CD1c-positive myeloid dendritic cell (primary cell): ENCODE results near the gene LIPI.
"Not testable (repeated sequence)": the region's sequence is repeated elsewhere in the genome, so short reads cannot be mapped to it uniquely, and the experiment has no call there.

Experiments used
- DNase-seq: peaks from one replicate; pipeline ENCODE4 v3.0.0-alpha.2; 2016; ENCODE audit errors: extremely low spot score

Gene LIPI

DNA sequence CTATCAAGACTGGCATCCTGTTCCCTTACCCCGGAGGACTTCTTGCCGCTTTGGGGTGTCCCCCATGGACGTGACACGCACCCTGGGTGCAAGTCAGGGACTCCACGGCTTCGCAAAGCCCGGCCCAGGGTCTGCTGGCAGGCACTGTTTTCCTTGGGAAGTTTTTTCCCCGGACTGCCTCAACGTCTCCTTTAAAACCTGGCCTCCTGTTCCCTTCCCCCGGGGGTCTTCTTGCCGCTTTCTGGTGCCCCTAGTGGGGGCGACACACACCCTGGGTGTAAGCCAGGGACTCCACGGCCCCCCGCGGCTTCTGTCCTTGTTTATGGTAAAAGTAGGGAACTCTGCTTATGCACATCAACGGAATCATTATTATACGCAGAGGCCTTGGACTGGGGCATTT lies 136.6 kb downstream of the LIPI start:
- no peak for DNase-seq

DNA sequence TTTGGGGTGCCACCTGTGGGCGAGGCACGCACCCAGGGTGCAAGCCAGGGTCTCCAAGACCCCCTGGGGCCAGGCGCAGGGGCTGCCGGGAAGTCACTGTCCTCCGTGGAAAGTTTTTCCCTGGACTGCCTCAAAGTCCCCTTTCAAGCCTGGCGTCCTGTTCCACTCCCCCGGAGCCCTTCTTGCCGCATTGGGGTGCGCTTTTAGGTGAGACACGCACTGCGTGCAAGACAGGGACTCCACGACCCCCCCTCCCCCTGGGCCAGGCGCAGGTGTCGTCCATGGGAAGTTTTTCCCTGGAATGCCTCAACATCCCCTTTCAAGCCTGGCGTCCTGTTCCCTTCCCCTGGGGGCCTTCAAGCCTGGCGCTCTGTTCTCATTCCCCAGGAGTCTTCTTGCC lies 137.1 kb downstream of the LIPI start:
- DNase-seq = no peak

DNA sequence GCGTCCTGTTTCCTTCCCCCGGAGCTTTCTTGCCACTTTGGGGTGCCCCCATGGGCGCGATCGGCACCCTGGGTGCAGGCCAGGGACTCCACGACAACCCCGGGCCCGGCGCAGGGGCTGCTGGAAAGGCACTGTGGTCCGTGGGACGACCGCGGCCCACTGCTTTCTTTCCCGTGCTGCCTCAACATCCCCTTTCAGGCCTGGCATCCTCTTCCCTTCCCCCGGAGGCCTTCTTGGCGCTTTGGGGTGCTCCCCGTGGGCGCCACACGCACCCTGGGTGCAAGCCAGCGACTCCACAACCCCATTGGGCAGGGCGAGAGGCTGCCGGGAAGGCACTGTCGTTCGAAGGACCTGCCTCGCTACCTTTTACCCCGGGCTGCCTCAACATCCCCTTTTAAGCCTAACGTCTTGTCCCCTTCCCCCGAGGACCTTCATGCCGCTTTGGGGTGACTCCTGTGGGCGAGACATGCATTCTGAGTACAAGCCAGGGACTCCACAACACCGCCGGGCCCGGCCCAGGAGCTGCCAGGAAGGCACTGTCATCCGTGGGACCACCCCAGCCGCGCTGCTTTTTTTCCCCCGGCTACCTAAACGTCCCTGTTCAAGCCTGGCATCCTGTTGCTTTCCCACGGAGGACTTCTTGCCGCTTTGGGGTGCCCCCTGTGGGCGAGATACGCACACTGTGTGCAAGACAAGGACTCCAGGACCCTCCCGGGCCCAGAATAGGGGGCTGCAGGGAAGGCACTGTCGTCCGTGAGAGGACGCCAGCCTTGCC lies 137.8 kb downstream of the LIPI start:
- no peak for DNase-seq

DNA sequence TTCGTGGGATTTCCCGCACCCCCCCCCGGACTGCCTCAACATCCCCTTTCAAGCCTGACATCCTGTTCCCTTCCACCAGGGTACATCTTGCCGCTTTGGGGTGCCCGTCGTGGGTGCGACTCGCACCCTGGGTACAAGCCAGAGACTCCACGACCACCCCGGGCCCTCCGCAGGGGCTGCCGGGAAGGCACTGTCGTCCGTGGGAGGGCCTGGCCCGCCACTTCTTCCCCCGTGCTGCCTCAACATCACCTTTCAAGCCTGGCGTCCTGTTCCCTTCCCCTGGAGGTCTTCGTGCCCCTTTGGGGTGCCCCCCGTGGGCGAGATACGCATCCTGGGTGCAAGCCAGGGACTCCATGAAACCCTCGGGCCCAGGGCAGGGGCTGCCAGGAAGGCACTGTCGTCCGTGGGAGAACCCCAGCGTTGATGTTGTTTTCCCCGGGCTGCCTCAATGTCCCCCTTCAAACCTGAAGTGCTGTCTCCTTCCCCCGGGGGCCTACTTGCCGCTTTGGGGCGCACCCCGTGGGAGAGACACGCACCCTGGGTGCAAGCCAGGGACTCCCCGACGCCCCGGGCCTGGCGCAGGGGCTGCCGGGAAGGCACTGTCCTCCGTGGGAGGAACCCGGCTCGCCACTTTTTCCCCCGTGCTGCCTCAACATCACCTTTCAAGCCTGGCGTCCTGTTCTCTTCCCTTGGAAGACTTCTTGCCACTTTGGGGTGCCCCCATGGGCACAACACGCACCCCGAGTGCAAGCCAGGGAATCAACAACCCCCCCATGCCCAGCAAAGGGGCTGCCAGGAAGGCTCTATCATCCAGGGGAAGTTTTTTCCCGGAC lies 138.6 kb downstream of the LIPI start:
- DNase-seq = no peak

DNA sequence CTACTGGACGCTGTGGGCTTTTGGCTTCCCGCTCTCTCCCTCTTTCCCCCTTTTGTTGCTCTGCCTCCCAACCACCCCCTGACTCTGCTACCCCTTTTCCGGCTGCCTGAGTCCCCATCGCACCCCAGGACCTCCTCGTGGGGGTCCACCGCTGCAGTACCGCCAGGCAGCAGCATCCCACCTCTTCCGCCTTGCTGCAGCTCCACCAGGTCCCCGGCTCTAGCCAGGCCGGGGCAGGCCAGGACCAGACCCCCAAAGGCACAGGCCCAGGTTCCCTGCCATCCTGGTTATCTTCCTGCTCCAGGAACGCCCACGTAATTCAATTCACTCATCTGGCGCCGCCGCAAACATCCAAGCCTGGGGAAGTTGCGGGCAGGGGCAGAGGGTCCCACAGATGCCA lies 139.8 kb downstream of the LIPI start:
- no peak for DNase-seq

DNA sequence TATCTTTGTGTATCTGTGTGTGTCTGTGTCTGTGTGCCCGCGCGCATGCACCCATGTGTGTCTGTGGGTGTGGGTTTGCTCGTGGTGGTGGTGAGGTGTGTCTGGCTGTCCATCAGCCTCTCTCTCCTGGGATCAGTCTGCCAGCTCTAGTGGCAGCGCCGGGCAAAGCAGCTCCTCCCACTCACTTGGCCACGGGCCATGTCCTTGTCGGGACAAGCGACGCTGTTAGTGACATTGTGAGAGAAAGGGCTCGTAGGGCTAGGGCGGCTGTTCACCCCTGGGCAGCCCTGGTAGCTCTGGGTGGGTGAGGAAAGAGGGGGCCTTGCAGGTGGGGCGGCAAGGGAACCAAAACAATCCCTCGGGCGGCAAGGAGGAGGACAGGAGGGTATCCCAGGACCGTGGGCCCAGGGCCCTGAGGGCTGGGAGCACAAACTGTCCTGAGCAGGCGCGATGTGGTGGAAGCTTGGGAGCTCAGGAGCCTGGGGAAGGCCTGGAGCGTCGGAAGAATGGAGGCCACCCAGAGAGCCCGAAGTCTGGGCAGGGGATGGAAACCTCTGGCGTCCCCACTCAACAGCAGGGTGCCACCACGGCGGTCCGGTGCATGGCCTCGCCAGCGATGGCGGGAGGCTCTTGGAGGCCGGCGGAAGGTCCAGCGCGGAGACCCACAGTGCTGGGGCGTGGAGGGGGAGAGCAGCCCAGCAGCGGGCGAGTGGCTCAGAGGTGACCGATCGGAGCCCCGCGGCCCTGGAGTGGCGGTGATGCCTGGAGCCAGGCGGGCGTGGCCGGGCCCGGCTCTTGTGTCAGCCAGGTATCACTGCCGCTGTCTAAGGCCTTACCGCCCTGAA lies 140.5 kb downstream of the LIPI start:
- DNase-seq = no peak

DNA sequence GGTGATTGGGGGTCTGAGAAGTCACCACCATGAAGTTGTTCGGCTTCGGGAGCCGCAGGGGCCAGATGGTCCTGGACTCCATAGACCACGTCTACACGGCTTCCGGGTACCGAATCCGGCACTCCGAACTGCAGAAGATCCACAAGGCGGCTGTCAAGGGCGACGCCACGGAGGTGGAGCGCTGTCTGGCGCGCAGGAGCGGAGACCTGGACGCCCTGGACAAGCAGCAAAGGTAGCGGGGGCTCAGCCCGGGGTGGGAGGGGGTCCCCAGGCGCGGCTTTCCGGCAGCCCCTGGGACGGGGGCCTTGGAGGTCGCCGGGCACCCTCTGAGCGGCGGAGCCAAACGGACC lies 146.5 kb downstream of the LIPI start:
- no peak for DNase-seq

DNA sequence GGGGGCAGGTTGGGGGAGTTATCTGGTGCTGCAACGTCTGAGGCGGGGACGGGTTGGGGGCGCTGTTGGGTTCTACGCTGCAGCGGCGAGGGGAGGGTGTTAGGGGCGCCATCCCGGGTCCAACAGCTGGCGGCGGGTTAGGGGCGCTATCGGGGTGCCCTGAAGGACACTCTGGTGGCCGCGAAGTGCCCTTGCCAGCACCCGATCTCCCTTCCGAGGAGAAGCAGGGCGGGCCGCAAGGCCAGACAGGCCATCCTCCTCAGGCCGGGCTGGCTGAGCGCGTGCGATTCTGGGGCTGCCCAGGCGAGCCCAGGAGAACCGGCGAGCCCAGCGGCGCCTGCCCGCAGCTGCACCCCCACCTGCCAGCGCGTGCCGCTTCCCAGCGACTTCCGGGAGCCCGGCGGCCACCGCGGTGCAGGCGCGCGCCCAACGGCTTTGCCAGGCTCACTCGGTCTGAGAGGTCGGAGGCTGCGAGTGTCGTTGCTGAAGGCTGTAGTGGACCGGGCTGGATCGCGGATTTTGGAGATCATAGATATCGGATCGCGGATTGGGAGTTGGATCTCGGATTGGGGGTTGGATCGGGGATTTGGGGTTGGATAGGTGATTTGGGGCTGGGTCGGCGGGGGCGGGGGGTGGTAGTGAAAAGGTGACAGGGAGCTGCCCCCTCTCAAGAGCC lies 147.0 kb downstream of the LIPI start:
- DNase-seq = not testable (repeated sequence)

DNA sequence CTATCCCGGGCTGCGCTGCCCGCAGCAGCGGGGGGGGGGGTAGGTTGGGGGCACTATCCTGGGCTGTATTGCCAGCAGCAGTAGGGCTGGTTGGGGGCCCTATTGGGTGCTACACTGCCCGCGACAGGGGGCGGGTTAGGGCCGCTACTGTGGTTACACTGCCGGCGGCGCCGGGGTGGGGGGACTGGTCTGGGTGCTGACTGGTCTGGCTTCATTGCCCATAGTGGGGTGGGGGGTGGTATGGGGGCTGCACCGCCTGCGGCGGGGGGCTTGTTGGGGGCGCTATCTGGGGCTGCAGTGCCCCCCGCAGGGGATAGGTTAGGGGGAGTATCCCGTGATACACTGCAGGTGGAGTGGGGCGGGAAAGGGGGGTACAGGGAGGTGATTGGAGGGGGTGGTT lies 148.1 kb downstream of the LIPI start:
- not testable (repeated sequence) for DNase-seq

DNA sequence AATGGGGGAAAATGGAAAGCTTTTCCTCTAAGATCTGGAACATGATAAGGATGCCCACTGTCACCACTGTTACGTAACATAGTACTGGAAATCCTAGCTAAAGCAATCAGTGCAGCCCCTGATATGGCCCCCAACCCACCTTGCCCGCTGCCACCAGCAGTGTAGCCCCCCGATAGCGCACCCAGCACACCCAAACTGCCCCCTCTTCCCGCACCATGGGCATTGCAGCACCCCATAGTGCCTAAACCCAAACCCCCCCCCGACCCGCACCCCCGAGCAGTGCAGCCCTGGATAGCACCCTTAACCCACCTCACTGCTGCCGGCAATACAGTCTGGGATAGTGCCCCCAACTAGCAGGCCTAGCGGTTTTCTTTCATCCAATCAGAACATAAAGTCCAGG lies 148.9 kb downstream of the LIPI start:
- not testable (repeated sequence) for DNase-seq

DNA sequence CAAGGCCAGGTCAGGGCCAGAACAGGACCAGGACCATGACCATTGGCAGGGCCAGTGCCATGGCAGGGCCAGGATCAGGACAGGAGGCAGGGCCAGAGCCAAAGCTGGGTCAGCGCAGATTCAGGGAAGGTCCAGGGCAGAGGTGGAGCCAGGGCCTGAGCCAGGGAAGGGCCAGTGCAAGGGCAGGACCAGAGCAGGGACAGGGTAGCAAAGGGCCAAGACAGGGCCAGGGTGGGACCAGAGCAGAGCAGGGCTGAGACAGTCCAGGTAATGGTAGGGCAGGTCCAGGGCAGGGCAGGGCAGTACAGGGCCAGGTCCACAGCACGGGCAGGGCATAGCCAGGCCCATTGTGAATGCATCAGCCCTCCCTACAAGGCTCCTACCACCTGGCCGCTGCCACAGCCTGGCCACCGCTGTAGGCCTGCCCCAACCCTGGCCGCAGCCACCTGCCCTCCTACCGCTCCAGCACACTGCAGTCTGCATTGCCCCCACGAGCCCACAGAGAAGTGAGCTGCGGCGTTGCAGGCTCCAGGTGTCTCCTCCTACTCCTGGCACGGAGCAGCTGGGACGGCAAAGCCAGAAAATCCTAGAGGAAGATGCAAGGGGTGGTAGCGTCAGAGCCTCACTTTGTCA lies 151.6 kb downstream of the LIPI start:
- DNase-seq = not testable (repeated sequence)
